WTC11 (cell line): ENCODE data around the gene ARHGAP26. TPM values are rescaled to one million over a fixed set of nuclear protein-coding genes. Genes with fewer than 3 reads are reported as not detected.

Experiments
- ATAC-seq: fragments of 200-7000 bp; cut with Tn5 transposase; 2 replicates; pipeline ENCODE4 v1.10.0; 2021; ENCODE audit warnings: mild to moderate bottlenecking, moderate library complexity
- CTCF ChIA-PET: fragments of 300-600 bp; sonication (Branson Sonifier 250); formaldehyde crosslinking; loops from one replicate; lab custom pipeline; 2021; ENCODE audit warnings: antibody characterized with exemption; lab: Charles Lee
- POLR2A ChIA-PET: fragments of 350-600 bp; sonication (Branson Sonifier 250); formaldehyde crosslinking; loops from one replicate; lab custom pipeline; 2021; ENCODE audit warnings: antibody characterized with exemption; lab: Charles Lee
- DNase-seq: peaks from one replicate; pipeline ENCODE4 v3.0.0; 2021; ENCODE audit warnings: low spot score
- H3K27ac Mint-ChIP-seq: 2 replicates; pipeline ENCODE4 v1.8.0; 2021; ENCODE audit warnings: mixed read lengths
- H3K27me3 Mint-ChIP-seq: 2 replicates; pipeline ENCODE4 v1.8.0; 2021; ENCODE audit warnings: low read depth, mild to moderate bottlenecking, moderate library complexity, mixed read lengths
- H3K36me3 Mint-ChIP-seq: 2 replicates; pipeline ENCODE4 v1.8.0; 2021; ENCODE audit warnings: mixed read lengths
- H3K4me1 Mint-ChIP-seq: 2 replicates; pipeline ENCODE4 v1.8.0; 2022; ENCODE audit warnings: mixed read lengths
- H3K4me3 Mint-ChIP-seq: 2 replicates; pipeline ENCODE4 v1.8.0; 2021; ENCODE audit warnings: mild to moderate bottlenecking, moderate library complexity, mixed read lengths
- H3K9me3 Mint-ChIP-seq: 2 replicates; pipeline ENCODE4 v1.8.0; 2021; ENCODE audit warnings: mixed read lengths
- ATF2 ChIP-seq: sonication (generic); formaldehyde crosslinking; IDR thresholded peaks from 2 replicates; pipeline ENCODE4 v1.8.1; 2022; ENCODE audit warnings: low read depth, missing genetic modification reagents, borderline replicate concordance
- ATF3 ChIP-seq: sonication (generic); formaldehyde crosslinking; conservative IDR thresholded peaks from 2 replicates; pipeline ENCODE4 v1.8.1; 2022; ENCODE audit warnings: mild to moderate bottlenecking, missing genetic modification reagents
- CDX4 ChIP-seq: fragments of 250-450 bp; sonication (Bioruptor Pico); IDR thresholded peaks from 2 replicates; pipeline ENCODE4 v1.9.0; 2021; ENCODE audit warnings: moderate library complexity, mild to moderate bottlenecking, inconsistent platforms, borderline replicate concordance
- FOXP1 ChIP-seq: sonication (generic); formaldehyde crosslinking; IDR thresholded peaks from 2 replicates; pipeline ENCODE4 v1.8.0; 2022; ENCODE audit warnings: missing genetic modification reagents, mild to moderate bottlenecking, moderate library complexity, borderline replicate concordance
- GRHL2 ChIP-seq: fragments of 250-450 bp; sonication (Bioruptor Pico); IDR thresholded peaks from 2 replicates; pipeline ENCODE4 v1.8.0; 2022; ENCODE audit warnings: mild to moderate bottlenecking, moderate library complexity; ENCODE audit not compliant: insufficient replicate concordance, severe bottlenecking
- IRF2 ChIP-seq: sonication (generic); formaldehyde crosslinking; IDR thresholded peaks from 2 replicates; pipeline ENCODE4 v1.8.0; 2022; ENCODE audit warnings: low read depth, missing genetic modification reagents, borderline replicate concordance
- MYBL2 ChIP-seq: sonication (generic); formaldehyde crosslinking; IDR thresholded peaks from 2 replicates; pipeline ENCODE4 v1.8.1; 2023; ENCODE audit warnings: mild to moderate bottlenecking, moderate library complexity, missing genetic modification reagents
- USF1 ChIP-seq: sonication (generic); formaldehyde crosslinking; IDR thresholded peaks from 2 replicates; pipeline ENCODE4 v1.8.0; 2022; ENCODE audit warnings: mild to moderate bottlenecking, missing genetic modification reagents
- USF2 ChIP-seq: sonication (generic); formaldehyde crosslinking; IDR thresholded peaks from 2 replicates; pipeline ENCODE4 v1.8.1; 2023; ENCODE audit warnings: mild to moderate bottlenecking, missing genetic modification reagents, moderate library complexity
- ZMAT4 ChIP-seq: fragments of 250-450 bp; sonication (Bioruptor Pico); IDR thresholded peaks from 2 replicates; pipeline ENCODE4 v1.9.0; 2021; ENCODE audit warnings: mild to moderate bottlenecking
- ZNF121 ChIP-seq: sonication (generic); formaldehyde crosslinking; IDR thresholded peaks from 2 replicates; pipeline ENCODE4 v1.8.0; 2023; ENCODE audit warnings: missing genetic modification reagents
- ZNF232 ChIP-seq: sonication (generic); formaldehyde crosslinking; IDR thresholded peaks from 2 replicates; pipeline ENCODE4 v1.8.0; 2022; ENCODE audit warnings: mild to moderate bottlenecking, missing genetic modification reagents
- ZNF425 ChIP-seq: fragments of 250-450 bp; sonication (Bioruptor Pico); conservative IDR thresholded peaks from 2 replicates; pipeline ENCODE4 v1.9.0; 2021; ENCODE audit warnings: mild to moderate bottlenecking
- ZSCAN18 ChIP-seq: fragments of 250-450 bp; sonication (Bioruptor Pico); IDR thresholded peaks from 2 replicates; pipeline ENCODE4 v2.1.2; 2022; ENCODE audit warnings: mild to moderate bottlenecking, moderate library complexity
- total RNA-seq: library from RNA; stranded (reverse); gene quantifications from 3 replicates; pipeline ENCODE4 v1.2.3, GENCODE V29; 2021

ARHGAP26 gene
- total RNA-seq, 1 experiment from 2014 or later = 22.3 TPM

- TF ChIP-seq ZNF425 (CRISPR knock-in tag) (no peak), MYBL2 (CRISPR knock-in tag) (no peak), GRHL2 (CRISPR knock-in tag) (no peak), FOXP1 (CRISPR knock-in tag) (no peak), ATF3 (CRISPR knock-in tag) (no peak), USF1 (CRISPR knock-in tag) (no peak), ZSCAN18 (CRISPR knock-in tag) (no peak), USF2 (CRISPR knock-in tag) (no peak), IRF2 (no peak), ZNF232 (no peak), ZMAT4 (CRISPR knock-in tag) (no peak)
Measured at GRCh38 chr5:143056339-143056704, 286.1 kb downstream of the ARHGAP26 start (continued).

GRCh38 chr5:143056792-143057579 is 286.8 kb downstream of the ARHGAP26 start:
- DNase-seq (no peak), ATAC-seq (no peak)
- Mint-ChIP-seq H3K4me1 (peaks cover 37% of the 10 kb centered on the region), H3K27ac (no peak overlapping the region), H3K9me3 (no peaks in the 10 kb centered on the region), H3K27me3 (no peaks in the 10 kb centered on the region), H3K4me3 (no peak overlapping the region), H3K36me3 (peaks cover 24% of the 10 kb centered on the region)
- no peak for TF ChIP-seq CDX4 (CRISPR knock-in tag)
- CTCF ChIA-PET = no interaction called here
- POLR2A ChIA-PET = no interaction called here

- DNase-seq (no peak), ATAC-seq (no peak)
- H3K27me3 Mint-ChIP-seq = no peaks in the 10 kb centered on the region
- no peak overlapping the region for H3K27ac Mint-ChIP-seq
- peaks cover 24% of the 10 kb centered on the region for H3K36me3 Mint-ChIP-seq
- no peak overlapping the region for H3K4me3 Mint-ChIP-seq
- no peaks in the 10 kb centered on the region for H3K9me3 Mint-ChIP-seq
- TF ChIP-seq ATF2 (no peak), ZNF425 (CRISPR knock-in tag) (no peak), ZNF121 (CRISPR knock-in tag) (no peak)
- ChIA-PET CTCF (no interaction called here), POLR2A (no interaction called here)
- H3K4me1 Mint-ChIP-seq = peaks cover 34% of the 10 kb centered on the region
Measured at GRCh38 chr5:143057580-143057999, 287.4 kb downstream of the ARHGAP26 start.
